NCI-H82 (cell line): Measurements from ENCODE around the gene TMEM151A.
A peak's percentile ranks its signal among the peaks of the same experiment; 100 is the strongest.
"Not testable (repeated sequence)": the region's sequence is repeated elsewhere in the genome, so short reads cannot be mapped to it uniquely, and the experiment has no call there.

Experiments
- DNase-seq: peaks from one replicate; lab custom pipeline; 2025; lab: John Stamatoyannopoulos, UW

TMEM151A gene

GRCh38 chr11:66267379-66268243 lies 24.1 kb upstream of the TMEM151A start:
- DNase-seq = peak; percentile 85

- DNase-seq = peak; percentile 99
Observed at GRCh38 chr11:66268244-66268951, 23.3 kb upstream of the TMEM151A start, which contains the start of gene RAB1B. Gene RAB1B (plus strand): TSS chr11:66268639. CDS start chr11:66268680, 41 bp downstream.

DNA sequence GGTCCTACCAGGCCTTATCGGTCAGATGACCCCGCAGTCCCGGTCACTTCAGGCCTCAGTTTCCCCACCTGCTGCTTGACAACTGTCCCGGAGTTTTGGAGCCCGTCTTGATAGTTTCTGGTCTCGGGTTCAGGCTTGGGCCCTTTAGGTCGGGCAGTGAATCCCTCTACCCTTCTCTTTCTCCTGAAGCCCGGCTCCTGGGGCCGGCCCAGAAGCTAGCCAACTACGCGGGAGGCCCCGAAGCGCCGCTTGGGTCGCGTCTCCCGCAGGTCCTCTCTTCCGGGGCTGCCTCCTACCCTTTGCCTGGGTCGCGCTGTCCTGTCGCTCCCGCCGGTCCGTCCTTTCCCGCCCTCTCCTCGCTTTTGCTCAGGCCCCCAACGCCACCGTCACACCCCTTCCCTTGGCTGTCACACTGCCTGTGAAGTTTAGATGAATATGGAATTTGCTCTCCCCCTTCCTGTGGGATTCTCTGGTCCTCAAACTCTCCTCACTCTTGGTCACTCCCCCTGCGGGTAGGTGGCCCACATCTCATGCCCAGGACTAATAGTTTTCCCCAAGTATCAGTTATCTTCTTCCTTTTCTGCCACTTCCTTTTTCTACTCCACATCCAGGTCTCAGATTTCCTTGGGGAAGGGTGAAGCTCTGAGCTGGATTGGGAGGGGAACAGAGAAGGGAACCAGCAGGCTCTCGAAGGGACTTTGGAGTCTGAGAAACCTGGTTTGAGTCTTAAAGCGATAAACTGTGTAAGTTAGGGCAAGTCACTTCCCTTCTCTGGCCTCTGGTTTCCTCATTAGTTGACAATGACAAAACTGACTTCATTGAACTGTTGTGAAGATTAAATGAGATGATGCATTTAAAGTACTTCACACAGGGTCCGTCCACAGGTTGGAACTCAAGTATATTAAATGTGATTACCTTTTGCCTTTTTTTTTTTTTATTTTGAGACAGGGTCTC lies 22.5 kb upstream of the TMEM151A start:
- peak; percentile 38 for DNase-seq

- no peak for DNase-seq
Observed at GRCh38 chr11:66271816-66272215, 19.9 kb upstream of the TMEM151A start.

- DNase-seq = no peak
Observed at GRCh38 chr11:66272596-66272995, 19.1 kb upstream of the TMEM151A start.

GRCh38 chr11:66274219-66274618 lies 17.5 kb upstream of the TMEM151A start:
- no peak for DNase-seq

- DNase-seq = no peak
Observed at GRCh38 chr11:66275396-66275795, 16.3 kb upstream of the TMEM151A start.

GRCh38 chr11:66275984-66276612 lies 15.6 kb upstream of the TMEM151A start:
- no peak for DNase-seq

- not testable (repeated sequence) for DNase-seq
Observed at GRCh38 chr11:66276619-66277018, 15.1 kb upstream of the TMEM151A start.

DNA sequence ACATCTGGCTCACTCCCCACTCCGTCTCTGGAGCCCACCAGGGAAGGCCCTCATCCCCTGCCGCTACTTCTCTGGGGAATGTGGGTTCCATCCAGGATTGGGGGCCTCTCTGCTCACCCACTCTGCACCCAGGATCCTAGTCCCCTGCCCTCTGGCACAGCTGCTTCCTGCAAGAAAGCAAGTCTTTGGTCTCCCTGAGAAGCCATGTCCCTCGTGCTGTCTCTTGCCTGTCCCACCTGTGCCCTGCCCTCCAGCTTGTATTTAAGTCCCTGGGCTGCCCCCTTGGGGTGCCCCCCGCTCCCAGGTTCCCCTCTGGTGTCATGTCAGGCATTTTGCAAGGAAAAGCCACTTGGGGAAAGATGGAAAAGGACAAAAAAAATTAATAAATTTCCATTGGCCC lies 14.6 kb upstream of the TMEM151A start:
- DNase-seq = not testable (repeated sequence)

GRCh38 chr11:66277471-66278362 lies 14.0 kb upstream of the TMEM151A start, which contains the start of gene CNIH2:
Gene CNIH2 (plus strand): TSS chr11:66278175. CDS start chr11:66278457, 282 bp downstream.
- peak; percentile 59 for DNase-seq

DNA sequence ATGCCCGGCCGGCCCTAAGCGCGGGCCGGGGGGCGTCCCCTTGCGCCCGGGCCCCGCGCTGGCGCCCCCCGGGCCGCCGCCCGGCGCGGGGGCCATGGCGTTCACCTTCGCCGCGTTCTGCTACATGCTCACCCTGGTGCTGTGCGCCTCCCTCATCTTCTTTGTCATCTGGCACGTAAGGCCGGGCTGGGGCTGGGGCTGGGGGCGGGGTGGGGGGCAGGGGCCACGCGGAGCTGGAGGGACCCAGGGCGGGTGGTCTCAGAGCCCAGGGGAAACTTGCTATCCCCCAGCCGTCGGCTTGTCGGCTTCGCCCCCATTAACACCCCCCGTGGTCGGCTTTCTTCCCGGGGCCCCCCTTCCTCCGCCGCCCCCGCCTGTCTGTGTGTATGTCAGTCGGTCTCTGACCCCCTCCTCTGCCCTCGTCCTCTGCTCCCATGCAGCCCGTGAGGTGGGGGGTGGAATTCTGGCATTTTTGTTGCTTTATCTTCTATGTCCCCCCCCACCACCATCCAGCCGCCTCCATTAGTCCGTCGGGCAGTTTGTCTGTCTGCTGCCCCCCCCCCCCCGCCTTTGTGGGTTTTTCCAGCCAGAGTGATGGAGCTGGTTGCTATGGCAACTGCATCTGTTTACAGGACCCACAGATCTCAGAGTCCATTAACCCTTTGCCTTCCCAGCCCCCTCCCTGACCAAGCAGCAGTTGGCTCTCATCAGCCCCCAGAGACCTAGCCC lies 13.2 kb upstream of the TMEM151A start:
- peak; percentile 53 for DNase-seq

DNA sequence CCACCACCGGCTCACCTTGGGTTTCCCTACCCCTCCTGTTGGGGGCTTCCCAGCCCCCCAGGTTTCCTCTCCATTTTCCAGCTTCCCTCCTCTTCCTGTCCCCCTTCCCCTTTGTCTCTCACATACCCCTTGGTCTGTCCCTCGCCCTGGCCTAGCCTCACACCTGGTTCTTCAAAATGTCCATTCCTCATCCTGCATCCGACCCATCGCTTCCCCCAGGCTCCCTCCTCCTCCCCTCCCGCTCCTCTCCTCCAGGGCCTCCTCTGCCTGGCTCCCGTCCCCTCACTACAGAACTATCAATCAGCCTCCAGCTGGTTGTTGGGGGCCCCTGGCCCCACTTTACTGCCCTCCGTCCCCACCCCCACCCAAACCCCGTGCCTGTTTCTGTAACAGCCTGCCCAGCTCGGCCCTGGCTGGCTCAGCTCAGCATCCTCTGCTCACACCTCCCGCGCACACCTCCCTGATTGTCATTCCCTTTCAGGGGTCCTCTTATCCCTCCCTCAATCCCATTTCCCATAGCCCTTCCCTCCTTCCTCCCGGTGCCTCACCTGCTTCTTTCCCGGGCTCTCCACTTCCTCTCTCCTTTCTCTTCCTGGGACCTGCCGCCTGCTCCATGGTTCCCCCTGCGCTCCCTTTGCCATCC lies 12.5 kb upstream of the TMEM151A start:
- DNase-seq = peak; percentile 23

- peak; percentile 41 for DNase-seq
Observed at GRCh38 chr11:66280428-66280827, 11.3 kb upstream of the TMEM151A start.

- no peak for DNase-seq
Observed at GRCh38 chr11:66281001-66281400, 10.7 kb upstream of the TMEM151A start.

DNA sequence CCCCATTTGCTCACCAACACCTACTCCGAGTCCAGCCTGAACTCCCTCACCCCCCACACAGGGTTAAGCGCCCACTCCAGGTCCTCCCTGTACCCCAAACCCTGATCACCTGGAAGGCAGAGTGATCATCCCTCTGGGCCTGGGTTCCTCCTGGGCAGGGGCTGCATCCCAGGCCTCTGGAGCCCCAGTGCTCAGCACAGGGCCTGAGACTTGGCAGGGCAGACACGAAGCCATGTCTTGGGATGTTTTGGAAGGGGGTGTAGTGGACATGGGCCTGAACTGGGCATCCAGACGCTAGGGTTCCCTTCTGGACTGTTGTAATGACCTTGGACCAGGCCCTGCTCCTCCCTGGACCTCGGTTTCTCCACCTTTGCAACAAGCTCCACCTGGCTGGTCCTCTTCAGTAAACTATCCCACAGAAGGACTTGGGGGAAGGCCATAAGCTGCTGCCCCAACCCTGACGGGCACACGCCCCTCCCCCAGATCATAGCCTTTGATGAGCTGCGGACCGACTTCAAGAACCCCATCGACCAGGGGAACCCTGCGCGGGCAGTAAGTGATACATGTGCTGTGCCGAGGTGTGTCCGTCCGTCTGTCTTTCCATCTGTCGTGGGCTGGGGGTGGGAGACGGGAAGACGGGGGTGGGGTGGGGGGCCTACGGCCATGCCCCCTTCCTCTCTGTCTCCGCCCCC lies 9.8 kb upstream of the TMEM151A start:
- DNase-seq = no peak

- peak; percentile 98 for DNase-seq
Observed at GRCh38 chr11:66282468-66283455, 8.9 kb upstream of the TMEM151A start.
